GM18519 (cell line): Measurements from ENCODE around the gene LYRM4.

Source experiments
- ATAC-seq: cut with Tn5 transposase; IDR thresholded peaks from one replicate; pipeline ENCODE4 v1.9.1; 2021; ENCODE audit warnings: mild to moderate bottlenecking, moderate library complexity; ENCODE audit not compliant: unreplicated experiment, low FRiP score

LYRM4 gene

DNA sequence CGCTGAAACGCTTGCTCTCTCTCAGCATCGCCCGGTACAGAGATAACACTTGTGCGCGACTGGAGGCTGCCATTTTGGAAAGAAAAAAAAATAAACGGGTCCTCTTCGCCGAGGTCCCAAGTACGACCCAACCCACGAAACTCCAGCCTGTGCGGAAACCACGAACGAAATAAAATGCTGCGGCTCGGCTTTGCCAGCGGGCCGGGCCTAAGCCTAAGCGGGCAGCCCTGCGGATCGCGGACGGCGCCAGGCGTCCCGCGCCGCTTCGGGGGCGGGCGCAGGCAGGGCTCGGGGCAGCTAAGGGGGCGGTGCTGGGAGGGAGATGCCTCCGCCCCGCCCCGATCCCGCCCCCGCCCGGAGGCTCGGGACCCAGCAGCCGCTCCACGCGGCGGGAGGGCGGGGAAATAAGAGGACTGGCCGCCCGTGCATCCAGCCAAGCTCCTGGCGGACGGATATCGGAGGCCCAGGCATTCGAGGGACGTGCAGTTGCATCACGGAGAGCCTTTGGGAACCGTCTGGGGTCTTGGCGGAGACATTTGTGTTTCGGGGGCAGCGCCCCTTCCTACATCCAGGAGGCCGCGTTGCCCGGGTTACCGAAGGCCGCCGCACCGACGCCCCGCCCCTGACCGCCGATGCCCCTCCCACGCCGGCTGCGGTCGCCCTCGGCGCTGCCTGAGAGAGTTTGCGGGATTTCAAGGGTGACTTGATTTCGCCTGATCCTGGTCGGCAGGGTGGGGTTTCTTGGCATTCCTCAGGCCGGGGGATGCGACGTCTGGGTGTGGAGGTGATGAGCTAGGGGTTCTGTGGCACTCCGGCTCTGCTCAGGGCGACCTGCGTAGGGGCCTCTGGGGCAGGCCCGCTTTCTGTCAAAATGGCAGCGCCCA is at the start of gene LYRM4, which contains the start of gene FARS2:
TSS of gene LYRM4 (minus strand) at position 290 of the 884 bp plus-strand sequence. CDS start at position 73, 217 bp downstream.
TSS of gene FARS2 (plus strand) at position 853 of the 884 bp plus-strand sequence.
- peak; percentile 40 for ATAC-seq

DNA sequence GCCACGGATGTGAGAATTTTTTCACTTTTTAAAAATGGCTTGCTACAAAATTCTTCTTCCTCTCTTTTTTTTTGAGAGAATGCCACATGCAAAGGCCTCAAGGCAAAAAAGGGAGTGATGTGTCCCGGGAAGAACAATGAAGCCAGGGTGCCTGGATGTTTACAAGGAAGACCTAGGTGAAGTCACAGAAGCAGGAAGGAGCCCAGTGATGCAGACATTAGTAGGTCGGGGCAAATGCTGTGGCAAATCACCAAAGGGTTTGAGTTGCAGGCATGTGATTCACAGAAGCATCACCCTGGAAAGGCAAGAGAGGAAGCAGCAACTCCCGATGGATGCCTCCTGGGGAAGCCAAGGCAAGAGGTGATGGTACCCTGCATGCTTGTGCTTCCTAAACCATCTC is 47.3 kb upstream of the LYRM4 start:
- no peak for ATAC-seq

DNA sequence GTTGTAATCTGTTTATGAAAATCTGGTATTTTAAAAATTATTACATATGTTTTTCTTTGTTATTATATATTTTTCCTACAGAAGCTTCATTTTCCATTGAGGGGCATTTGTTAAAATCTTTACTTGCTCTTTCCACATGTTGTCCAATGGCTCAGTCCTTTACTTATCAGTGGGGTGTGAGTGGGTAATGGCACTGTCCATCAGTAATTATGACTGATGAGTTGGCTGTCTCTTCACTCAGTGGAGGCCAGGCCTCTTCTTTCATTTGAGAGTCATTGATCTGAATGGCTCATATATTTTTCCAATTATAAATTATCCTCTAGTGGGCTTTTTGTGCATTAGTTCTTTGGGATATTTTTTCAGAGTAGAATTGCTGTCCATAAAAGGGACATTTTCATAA is 46.3 kb upstream of the LYRM4 start:
- ATAC-seq, result no peak

DNA sequence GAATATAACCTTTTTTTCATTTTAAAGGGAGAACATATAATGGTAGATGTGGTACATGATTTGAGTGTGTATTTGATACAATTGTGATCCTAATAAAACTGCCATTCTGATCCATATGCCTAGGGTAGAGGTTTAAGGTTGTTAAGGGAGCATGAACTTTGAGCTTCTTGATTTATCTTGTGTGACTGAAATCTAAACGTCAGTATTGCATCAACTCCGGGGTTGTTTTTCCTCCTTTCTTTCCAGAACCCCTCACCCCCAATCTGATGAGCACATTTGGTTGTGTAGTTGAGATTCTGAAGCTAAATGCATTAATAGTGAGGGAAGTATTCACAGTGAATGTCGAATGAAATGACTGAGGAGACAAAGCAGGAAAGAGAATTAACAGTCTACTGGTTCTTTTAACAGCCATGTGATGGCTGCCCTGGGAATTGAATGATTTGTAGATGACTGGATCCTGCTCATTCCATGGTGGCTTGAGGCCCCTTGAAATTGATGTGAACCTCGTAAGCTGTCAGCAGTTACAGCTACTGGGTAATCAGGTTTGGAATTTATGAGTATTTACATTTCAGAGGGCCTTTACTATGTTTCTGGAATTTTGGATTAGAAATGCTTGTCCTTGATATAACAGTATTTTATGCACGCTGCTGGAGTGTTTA is 45.3 kb upstream of the LYRM4 start:
- ATAC-seq, result no peak

DNA sequence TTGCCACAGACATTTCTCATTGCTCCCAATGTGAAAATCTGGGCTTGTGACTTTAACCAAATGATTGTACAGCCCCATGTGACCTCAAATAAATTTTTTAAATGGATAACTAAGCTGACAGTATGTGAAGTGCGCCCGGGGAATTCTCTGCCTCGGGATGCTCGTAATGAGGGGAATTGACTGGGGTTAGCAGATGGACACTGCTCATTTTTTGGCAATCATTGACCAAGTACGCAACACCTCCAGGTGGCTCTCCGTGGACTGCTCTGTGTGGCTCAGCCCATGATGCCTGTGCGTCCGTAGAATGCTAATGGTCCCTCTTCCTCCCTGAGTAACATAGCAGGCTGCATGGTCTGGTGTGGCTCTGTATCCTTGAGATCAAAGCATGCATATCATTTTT is 42.9 kb upstream of the LYRM4 start:
- no peak for ATAC-seq

DNA sequence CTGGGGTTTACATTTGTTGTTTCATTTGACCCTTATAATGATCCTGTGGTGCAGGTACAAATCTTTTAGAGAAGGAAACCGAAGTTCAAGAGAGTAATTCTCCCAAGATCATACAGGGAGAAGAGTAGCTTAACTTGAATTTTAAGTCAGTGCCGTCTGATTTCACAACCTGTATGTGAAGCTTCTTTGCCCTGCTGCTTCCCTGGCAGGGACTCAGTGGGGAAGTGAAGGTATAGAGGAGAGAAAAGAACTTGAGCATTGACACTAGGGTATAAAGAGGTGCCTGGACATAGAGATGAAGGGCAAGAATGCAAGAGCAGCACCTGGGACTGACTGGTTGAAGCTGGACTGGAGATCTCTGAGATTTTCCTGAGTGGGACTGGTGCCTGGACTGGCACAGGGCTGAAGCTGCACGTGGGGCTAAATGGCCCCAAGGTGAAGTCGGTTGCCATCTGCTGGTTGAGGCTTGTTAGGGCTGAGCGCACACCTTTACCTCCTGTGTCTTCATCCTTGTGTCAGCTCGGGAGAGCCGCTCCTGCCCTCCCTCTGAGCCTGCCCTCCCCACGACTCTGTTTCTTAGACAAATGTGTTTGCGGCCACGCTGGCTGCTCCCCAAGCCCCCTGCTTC is 42.4 kb upstream of the LYRM4 start:
- ATAC-seq, result no peak

DNA sequence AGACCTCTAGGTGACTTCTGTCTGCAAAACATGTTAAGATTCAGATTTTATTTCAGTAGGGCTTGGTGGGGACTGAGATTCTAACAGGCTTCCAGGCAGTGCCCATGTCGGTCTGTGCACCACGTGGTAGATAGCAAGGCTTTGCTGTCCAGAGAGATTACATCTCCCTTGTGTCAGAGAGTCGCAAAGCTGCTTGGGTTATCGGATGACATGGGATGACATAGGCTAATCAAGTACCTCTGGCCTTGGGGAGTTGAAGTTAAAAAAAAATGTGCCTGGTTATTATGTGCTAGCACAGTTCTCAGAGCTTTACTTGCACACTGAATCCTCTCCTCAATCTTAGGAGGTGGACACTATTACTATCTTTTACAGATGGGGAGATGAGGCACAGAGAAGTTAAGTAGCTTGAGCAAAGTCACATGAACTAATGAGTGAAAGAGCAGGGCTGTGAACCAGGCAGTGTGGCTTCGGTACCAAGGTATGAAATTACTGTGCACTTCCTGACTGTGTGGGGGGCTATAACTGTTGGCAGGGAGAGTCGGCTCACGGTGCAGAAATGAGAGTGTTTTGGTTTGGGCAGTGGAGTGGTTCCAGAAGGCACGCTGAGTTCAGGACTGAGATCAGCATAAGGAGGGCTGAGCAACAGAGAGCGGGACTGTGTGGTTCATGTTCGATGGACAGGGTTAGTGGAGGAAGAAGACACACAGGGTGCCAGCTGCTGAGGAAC is 41.6 kb upstream of the LYRM4 start:
- ATAC-seq, result peak; percentile 56

DNA sequence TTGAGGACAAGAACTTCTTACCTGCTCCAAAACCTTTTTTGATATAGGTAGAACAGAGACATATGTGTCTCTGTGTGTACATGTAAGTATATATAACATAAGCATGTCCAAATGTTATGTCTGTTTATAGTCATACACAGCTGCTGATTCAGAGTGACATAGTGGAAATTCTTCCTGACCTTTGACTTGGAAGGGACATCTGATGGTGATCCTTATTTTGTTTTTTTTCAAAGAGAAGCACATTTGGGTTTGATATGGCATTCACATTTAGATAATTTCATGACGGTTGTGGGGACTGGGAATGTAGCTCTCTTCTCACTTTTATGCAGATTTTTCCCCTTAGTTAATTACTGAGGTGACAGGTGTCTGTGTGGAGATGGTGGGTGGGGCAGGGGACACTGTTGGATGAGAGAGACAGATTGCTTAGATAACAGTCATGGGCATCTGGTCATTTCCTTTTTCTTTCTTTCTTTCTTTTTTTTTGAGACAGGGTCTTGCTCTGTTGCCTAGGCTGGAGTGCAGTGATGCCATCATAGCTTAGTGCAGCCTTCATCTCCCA is 39.5 kb upstream of the LYRM4 start:
- ATAC-seq, result no peak

DNA sequence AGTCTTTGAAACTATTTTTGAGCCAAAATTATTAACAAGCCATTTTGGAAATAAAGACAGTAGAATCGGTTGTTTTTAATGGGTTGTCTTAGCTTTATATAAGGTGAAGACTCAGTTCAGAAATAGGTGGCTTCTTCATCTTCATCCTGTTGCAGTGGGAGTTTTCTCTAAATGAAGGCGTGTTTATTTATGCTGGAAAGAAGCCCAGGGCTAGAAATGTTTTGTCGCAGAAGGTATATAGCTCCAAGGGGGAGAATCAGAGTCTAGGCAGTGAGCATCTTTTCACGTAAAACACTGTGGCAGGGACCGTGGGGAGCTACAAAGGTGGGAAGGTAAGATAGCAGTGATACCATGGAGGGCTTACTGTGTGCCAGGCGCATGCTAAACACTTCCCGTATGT is 34.9 kb upstream of the LYRM4 start:
- no peak for ATAC-seq

DNA sequence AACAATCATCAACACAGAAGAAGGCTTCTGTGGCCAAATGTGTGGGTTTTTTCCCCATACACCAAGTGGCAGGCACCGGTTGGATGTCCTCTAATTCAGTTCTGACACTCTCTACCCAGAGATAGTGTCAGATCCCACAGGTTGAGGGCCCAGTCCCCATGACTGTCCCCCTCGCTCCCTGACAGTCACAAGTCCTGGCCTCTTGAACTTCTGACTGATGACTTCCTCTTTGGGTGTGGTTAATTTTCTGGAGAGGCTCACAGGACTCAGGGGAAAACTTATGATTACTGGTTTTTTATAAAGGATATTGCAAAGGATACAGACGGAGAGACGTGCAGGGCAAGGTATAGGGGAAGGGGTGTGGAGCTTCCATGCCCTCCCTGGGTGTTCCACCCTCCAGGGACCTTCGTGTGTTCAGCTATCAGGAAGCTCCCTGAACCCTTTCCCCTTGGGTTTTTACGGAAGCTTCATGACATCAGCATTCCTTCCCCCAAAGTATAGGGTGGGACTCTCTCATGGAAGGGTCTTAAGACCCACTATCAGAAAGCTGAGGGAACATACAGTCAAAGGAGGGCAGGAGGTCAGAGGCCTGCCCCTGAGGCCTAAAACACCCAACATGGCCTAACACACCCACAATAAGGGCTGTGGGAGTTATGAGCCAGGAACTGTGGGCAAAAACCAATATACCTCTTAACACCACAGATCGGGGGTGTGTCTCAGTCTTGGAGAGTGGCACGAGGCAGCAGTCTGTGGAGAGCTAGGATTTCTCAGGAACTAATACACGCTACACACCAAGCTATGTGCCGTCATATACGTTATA is 33.9 kb upstream of the LYRM4 start:
- ATAC-seq, result no peak

DNA sequence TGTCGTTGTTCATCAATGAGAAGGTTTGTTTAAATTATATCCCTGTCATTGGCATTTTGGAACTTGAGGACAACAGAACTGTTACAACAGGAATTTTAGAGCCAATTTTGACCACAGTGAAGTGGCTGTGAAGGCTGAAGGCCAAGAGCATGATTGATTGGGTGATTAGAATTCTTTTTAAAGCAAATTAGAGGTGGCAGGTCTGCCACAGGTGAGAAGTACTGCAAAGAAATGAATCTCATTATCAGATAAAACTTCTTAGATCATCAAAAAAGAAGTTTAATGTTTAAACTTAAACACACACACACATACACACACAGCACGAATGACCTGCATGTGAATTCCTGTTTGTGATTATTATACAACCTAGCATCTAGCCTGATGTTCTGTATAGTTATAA is 32.9 kb upstream of the LYRM4 start:
- no peak for ATAC-seq

DNA sequence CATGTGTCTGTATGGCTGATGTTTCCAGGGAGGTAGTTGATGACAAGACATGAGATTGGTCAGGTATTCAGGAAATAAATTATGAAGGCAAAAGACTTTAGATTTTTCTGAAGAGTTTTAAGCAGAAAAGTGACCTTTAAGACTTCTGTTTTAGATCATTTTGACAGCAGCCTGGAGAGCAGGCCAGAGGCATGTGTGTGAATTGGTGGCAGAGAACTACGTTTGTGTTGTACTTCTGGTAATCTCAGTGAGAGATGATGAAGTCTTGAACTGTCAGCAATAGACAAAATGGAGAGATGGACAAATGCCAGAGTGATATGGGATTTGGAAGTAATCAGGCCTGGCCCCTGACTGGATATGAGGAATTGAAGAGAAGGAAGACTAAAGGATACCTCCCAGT is 31.4 kb upstream of the LYRM4 start:
- no peak for ATAC-seq

DNA sequence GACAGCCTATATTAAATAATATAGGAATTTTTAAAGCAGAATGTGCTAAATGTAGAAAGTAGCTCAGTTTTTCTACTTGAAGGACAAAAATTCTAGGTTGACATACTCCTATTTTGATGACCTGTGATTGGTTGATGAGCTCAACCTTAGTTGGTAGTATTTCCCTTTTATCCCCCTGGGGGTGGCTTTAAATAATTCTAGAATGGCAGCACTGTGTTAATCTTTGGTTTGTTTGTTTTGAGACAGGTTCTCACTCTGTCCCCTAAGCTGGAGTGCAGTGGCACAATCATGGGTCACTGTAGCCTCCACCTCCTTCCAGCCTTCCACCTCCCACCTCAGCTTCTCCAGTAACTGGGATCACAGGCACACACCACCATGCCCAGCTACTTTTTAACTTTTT is 29.8 kb upstream of the LYRM4 start:
- no peak for ATAC-seq

DNA sequence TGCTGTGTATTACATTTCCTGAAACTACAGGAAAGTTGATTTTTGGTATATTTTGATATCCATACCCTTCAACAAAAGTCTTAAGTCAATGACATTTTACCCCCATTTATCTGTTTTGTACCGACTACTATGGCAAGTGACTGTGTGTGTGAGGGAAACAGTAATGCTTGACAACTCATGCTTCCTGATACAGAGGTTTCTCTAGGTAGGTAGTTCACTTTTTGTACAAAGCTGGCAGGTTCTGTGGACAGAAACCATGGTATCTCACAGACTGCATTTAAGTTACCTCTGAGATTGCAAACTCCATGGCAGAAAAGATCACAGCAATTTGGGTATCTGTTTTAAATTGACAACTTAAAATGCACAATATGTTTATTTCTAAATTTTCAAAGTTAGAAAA is 29.3 kb upstream of the LYRM4 start:
- no peak for ATAC-seq

DNA sequence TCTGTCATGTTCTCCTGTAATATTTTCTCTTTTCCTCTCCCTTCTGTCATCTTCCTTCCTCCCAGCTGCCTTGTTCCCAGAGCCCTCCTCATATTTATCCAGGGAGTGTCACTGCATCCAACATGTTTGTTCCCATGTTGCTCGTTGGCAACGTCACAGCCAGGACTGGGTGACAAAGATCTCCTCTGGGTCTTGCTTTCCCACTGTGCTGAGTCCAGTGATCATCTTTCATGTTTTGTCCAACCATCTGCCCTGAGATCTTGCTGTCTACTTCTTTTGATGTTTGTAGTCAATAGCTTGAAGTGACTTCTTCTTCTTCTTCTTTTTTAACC is 27.2 kb upstream of the LYRM4 start:
- no peak for ATAC-seq

DNA sequence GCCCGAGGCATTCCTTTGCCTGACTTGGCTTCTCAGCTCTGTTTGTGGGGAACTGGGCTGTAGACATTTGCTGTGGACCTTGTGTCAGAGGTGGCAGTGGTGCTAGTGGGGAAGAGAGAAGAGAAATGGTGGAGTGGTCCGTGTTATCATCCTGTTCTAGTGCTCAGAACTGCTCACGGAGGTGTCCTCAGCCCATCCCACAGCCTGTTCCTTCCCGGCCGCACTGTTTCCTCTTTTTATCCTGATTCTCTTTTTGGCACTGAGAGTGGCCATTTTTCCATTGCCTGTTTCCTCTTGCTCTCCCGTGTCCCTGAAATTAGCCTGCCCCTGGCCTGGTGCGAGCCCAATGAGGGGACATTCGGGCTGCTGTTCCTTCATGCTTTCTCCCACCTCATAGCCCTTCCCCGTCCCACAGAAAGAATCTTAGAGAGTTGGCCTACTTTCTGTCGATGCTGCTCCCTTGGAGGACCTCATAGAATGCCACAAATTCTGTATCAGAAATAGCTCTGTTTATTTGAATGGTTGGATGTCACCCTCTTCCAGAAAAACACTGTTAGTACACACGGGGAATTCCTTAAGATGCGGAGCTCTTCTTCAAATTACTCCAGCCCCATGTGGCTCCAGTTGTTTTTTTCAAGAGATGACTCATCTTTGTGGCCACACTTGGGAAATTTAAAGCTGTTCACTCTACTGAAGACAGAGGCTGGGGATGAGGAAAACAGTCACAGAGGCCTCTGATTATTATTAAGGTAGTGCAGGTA is 26.6 kb upstream of the LYRM4 start:
- ATAC-seq, result no peak

DNA sequence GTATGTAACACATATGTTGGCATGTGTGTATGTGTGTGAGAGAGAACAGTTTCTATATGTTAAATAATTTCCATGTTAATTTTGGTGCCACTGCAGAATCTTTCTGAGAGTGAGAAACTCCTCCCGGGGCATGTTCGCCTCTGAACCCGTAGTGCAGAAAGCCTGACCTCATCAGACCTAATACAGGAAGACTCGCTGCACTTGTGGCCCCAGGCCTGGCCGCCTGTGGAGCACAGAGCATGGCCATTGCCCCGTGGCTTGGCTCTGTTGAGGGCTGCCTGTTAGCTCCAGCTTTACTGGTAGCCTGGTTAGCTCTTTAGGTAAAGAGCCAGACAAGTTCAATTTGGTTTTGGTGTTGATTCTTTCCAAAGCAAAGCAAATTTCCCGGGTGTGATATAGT is 26.0 kb upstream of the LYRM4 start:
- peak; percentile 58 for ATAC-seq

DNA sequence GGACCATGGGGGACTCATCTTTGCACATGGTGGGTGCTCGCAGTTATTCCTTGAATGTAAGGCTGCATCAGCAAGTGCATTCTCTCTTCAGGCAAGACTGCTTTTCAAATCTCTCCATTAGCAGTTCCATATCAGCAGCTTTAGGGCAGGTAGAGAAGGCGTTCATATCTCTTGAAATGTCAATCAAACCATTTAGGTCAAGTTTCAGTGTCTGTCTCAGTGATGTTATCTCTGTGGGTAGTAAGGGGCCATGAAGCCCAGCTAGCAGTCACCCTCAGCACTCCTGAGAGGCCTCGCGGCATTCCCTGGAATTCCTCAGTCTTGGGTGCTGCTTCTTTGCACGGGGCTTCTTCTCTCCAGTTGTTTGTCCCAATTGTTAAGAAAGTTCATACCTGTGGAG is 24.8 kb upstream of the LYRM4 start:
- ATAC-seq, result no peak

DNA sequence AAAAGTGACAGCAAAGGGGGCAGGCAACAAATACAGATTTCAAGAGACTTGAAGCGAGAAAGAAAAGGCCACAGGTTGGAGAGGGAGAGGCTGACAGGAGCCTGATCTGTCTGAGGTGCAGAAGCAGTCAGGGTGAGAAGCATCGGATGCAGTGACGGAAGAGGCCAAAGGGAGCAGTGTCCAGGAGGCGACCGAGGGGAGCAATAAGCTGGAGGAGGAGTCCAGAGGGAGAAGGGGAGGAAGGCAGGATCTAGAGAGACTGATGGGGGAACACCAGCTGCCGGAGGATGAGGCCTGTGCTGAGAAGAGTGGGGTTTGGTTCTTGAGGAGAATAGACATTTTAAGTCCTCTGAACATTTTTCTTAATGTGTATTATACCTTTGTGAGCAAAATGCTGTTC is 24.3 kb upstream of the LYRM4 start:
- no peak for ATAC-seq
